WERI-Rb-1 (cell line): ENCODE measurements around the gene TNRC6A.
"Not testable (repeated sequence)": the region's sequence is repeated elsewhere in the genome, so short reads cannot be mapped to it uniquely, and the experiment has no call there.

Experiments used
- DNase-seq: peaks from one replicate; pipeline ENCODE4 v3.0.0-alpha.2; 2020
- H3K27ac ChIP-seq: fragments of 250-450 bp; sonication (Bioruptor Pico); 2 replicates; pipeline ENCODE4 v1.5.1; 2020; ENCODE audit warnings: mild to moderate bottlenecking, moderate library complexity
- H3K27me3 ChIP-seq: fragments of 250-450 bp; sonication (Bioruptor Pico); 2 replicates; pipeline ENCODE4 v1.5.1; 2021; ENCODE audit warnings: mild to moderate bottlenecking, low read depth, moderate library complexity; ENCODE audit not compliant: insufficient read depth, severe bottlenecking
- H3K36me3 ChIP-seq: fragments of 250-450 bp; sonication (Bioruptor Pico); 2 replicates; pipeline ENCODE4 v1.5.1; 2020; ENCODE audit warnings: mild to moderate bottlenecking, moderate library complexity
- H3K4me3 ChIP-seq: 2 replicates; pipeline ENCODE4 v1.5.1; 2011; ENCODE audit warnings: low read depth, mild to moderate bottlenecking, control low read depth, low read length
- H3K9me3 ChIP-seq: fragments of 250-450 bp; sonication (Bioruptor Pico); 2 replicates; pipeline ENCODE4 v1.5.1; 2021; ENCODE audit warnings: mild to moderate bottlenecking, moderate library complexity; ENCODE audit not compliant: severe bottlenecking
- TF ChIP-seq, protein P1 (sequence below): IDR thresholded peaks from 2 replicates; pipeline ENCODE4 v1.5.1; 2011; ENCODE audit warnings: low read depth, mild to moderate bottlenecking, control low read depth, inconsistent platforms, low read length

The TNRC6A gene

DNA sequence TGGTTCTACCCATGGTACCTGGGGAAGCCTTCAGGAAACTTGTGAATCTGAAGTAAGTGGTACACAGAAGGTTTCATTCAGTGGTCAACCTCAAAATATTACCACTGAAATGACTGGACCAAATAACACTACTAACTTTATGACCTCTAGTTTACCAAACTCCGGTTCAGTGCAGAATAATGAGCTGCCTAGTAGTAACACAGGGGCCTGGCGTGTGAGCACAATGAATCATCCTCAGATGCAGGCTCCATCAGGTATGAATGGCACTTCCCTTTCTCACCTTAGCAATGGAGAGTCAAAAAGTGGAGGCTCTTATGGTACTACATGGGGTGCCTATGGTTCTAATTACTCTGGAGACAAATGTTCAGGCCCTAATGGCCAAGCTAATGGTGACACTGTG, 60.4 kb downstream of the TNRC6A start:
- peaks cover 74% of the 10 kb centered on the region for H3K36me3 ChIP-seq
- H3K4me3 ChIP-seq, result no peak overlapping the region
- no peaks in the 10 kb centered on the region for H3K27me3 ChIP-seq
- H3K9me3 ChIP-seq, result no peaks in the 10 kb centered on the region
- TF ChIP-seq, protein P1, sequence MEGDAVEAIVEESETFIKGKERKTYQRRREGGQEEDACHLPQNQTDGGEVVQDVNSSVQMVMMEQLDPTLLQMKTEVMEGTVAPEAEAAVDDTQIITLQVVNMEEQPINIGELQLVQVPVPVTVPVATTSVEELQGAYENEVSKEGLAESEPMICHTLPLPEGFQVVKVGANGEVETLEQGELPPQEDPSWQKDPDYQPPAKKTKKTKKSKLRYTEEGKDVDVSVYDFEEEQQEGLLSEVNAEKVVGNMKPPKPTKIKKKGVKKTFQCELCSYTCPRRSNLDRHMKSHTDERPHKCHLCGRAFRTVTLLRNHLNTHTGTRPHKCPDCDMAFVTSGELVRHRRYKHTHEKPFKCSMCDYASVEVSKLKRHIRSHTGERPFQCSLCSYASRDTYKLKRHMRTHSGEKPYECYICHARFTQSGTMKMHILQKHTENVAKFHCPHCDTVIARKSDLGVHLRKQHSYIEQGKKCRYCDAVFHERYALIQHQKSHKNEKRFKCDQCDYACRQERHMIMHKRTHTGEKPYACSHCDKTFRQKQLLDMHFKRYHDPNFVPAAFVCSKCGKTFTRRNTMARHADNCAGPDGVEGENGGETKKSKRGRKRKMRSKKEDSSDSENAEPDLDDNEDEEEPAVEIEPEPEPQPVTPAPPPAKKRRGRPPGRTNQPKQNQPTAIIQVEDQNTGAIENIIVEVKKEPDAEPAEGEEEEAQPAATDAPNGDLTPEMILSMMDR, result no peak
- H3K27ac ChIP-seq, result no peak overlapping the region
- no peak for DNase-seq

DNA sequence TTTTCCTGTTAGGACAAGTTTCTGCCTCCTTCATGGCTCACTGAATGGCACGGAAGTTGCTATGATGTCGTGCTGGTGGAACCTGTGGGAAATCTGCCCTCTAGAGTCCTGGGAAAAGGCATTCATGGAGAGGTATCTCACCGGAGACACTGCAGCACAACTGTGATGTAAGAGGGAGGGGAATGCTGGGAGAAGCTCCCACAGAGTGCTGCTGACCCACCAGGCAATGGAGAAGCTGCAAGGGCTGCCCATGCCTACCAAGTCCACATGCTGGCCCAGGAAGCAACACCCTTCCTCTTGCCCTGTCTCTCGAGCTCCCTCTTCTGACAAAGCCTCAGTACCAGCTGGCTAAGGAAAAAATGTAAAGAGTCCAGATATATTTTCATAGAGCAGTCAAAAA, 71.1 kb downstream of the TNRC6A start:
- peaks cover 88% of the 10 kb centered on the region for H3K36me3 ChIP-seq
- DNase-seq, result peak; percentile 30
- H3K27me3 ChIP-seq, result no peaks in the 10 kb centered on the region
- no peaks in the 10 kb centered on the region for H3K9me3 ChIP-seq
- TF ChIP-seq, protein P1, result peak; percentile 40
- peak overlapping the region; percentile 67 for H3K27ac ChIP-seq
- no peak overlapping the region for H3K4me3 ChIP-seq

DNA sequence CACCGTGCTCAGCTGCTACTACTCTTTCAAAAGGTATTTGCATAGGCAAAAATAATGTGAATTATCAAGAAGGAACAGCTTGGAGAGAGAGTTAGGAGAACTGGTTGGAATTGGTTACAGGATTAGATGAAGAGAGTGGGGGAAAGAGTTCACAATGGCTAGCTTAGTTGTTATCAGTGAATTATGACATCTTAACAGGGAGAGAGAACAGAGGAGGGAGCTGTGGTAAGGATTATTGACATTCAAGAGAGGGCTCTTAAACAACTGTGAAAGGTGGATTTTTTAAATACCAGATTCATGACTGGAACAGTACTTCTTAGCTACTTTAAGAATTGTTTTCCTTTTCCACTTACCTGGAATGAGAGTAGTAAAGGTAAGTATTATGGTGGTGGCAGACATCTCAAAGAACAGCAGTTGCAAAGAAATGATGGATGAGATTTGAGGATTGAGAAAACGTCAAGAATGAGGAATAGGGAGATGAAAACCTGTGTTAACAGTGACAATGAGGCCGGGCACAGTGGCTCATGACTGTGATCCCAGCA, 72.4 kb downstream of the TNRC6A start:
- TF ChIP-seq, protein P1, result no peak
- Histone ChIP-seq H3K27me3 (no peaks in the 10 kb centered on the region), H3K9me3 (no peaks in the 10 kb centered on the region), H3K36me3 (peaks cover 88% of the 10 kb centered on the region), H3K27ac (peak overlapping the region; percentile 67), H3K4me3 (no peak overlapping the region)
- DNase-seq, result no peak

DNA sequence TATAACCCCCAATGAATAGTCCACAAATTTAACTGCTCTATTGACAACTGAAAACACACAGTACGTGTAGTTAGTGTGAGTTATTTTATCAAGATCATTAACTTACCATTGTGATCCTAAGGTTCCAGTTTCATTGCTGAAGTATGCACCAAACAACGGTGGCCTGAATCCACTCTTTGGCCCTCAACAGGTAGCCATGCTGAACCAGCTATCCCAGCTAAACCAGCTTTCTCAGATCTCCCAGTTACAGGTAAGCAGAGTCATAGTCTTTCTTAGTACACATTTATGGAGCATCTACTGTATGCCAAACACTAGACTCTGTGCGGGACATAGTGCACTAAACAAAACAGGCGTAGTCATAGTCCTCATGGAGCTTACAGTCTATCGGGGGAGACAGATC, 76.0 kb downstream of the TNRC6A start:
- H3K27me3 ChIP-seq, result no peaks in the 10 kb centered on the region
- H3K9me3 ChIP-seq, result no peaks in the 10 kb centered on the region
- no peak overlapping the region for H3K27ac ChIP-seq
- peaks cover 86% of the 10 kb centered on the region for H3K36me3 ChIP-seq
- TF ChIP-seq, protein P1, result no peak
- H3K4me3 ChIP-seq, result no peak overlapping the region
- no peak for DNase-seq

DNA sequence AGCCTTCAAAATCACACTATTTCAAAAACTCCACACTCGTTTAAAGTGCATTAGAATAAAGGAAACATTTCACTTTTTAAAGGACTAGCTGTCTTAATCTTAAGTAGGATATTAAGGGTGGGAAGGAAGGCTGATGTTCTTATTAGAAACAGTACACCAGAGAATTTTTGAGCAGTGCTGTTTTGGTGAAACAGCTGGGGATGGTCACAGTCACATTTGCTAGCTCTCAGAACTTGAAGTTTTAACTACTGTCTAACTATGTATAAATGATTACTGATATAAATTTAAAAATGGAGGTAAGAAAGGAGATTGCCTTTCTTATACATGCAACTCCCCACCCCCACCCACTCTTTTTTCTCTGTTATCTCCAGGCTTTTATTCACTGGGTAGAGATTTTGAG, 77.8 kb downstream of the TNRC6A start:
- no peak overlapping the region for H3K4me3 ChIP-seq
- peaks cover 88% of the 10 kb centered on the region for H3K36me3 ChIP-seq
- DNase-seq, result no peak
- H3K9me3 ChIP-seq, result no peaks in the 10 kb centered on the region
- no peaks in the 10 kb centered on the region for H3K27me3 ChIP-seq
- no peak overlapping the region for H3K27ac ChIP-seq
- TF ChIP-seq, protein P1, result no peak

DNA sequence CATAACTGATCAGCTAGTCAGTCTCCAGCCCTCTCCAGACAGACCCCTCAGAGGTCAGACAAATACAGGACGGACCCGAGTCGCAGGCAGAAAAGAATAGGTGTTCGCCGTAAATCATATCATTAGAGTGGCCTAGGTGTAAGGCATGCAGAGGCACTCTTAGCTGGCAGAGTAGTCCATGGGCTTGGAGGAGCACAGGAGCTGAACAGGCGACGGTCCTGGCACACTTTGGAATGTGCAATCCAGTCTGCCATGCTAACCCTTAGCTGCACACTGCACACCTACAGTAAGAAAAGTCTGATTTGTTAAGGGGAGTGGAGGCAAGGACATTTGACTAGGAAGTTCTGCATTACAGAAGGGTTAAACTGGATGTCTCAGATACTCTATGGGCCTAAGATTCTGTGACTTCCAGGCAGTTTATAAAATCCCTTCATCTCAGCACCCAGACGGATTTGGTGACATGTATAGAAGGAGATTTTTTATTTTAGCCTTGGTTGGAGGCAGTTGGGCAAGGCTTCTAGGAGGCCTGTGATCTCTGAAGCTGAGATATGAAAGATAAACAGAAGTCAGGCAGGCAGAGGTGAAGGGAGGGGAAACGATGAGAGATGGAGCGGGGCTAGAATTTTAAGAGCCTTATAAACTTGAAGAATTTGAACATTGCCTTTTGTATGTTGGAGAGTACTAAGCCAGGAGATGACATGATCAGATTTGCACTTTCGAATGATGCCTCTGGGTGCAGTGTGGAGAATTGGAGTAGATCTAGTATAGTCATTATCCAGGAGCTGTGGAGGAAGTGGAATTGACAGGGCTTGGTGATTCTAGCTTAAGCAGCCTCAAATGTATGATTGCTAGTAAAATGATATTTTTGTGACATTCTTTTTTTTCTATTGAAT, 81.7 kb downstream of the TNRC6A start:
- Histone ChIP-seq H3K27me3 (no peaks in the 10 kb centered on the region), H3K4me3 (no peak overlapping the region), H3K9me3 (no peaks in the 10 kb centered on the region), H3K27ac (no peak overlapping the region), H3K36me3 (peaks cover 92% of the 10 kb centered on the region)
- DNase-seq, result no peak
- TF ChIP-seq, protein P1, result no peak

DNA sequence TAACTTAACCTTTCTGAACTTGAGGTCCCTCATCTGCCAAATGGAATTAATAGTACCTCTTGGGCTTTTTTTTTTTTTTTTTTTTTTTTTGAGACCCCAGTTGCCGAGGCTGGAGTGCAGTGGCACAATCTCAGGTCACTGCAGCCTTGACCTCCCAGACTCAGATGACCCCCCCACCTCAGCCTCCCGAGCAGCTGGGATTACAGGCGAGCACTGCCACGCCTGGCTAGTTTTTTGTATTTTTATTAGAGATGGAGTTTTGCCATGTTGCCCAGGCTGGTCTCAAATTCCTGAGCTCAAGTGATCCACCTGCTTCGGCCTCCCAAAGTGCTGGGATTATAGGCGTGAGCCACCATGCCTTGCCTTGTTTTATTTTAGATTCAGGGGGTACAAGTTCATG, 83.4 kb downstream of the TNRC6A start:
- H3K27ac ChIP-seq, DNase-seq, H3K4me3 ChIP-seq, H3K9me3 ChIP-seq, H3K27me3 ChIP-seq: not testable (repeated sequence)
- peaks cover 92% of the 10 kb centered on the region for H3K36me3 ChIP-seq
